ENCODE results near the gene RBM34.

The RBM34 gene

DNA sequence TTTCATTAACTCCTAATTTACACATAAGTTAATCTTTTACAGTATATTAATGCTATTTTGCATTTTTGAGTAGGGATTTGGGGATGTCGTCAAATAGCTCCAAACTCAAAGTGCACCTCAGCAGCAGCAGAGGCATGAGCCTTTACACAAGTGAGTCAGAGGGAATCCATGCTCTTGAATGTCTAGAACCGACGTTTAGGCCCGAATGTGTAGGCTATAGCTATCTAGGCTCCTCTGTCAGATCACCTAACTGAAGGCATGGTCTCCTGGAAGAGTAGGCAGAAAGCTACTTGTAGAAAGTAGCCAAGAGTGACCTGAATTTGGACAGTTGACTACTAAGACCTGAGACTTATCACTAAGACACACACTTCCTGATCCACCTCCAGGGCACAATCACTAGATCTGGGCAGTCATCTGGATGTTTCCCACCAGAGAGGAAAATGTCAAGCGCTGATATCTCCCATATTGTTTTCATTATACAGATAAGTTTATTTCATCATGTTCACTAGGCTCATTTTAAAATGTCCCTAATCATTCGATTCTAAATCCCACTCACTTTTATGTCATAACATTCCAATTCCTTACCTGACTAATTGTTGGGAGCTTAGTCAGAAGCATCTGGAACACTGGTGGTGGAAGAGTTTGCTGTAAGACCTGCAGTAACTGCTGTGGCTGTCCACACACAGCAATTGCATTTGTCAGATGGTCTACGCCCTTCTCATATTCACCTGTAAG, 47.7 kb downstream of the RBM34 start:
- Histone ChIP-seq H3K4me1 (ENCODE audit: insufficient read depth, low read length) (no peaks in the 10 kb centered on the region), H3K9ac (ENCODE audit: low read depth, low read length) (no peak overlapping the region), H3K36me3 (ENCODE audit: insufficient read depth, low read length) (peaks cover 58% of the 10 kb centered on the region), H3K9me3 (ENCODE audit: control insufficient read depth, insufficient read depth, low read length) (no peaks in the 10 kb centered on the region; the same call in 1 of the 2 replicates)

GRCh38 chr1:235112297-235113182, 48.5 kb downstream of the RBM34 start:
- Histone ChIP-seq H3K9ac (ENCODE audit: low read depth, low read length) (no peak overlapping the region), H3K36me3 (ENCODE audit: insufficient read depth, low read length) (peaks cover 50% of the 10 kb centered on the region), H3K9me3 (ENCODE audit: control insufficient read depth, insufficient read depth, low read length) (no peaks in the 10 kb centered on the region; the same call in 1 of the 2 replicates), H3K4me1 (ENCODE audit: insufficient read depth, low read length) (no peaks in the 10 kb centered on the region)

DNA sequence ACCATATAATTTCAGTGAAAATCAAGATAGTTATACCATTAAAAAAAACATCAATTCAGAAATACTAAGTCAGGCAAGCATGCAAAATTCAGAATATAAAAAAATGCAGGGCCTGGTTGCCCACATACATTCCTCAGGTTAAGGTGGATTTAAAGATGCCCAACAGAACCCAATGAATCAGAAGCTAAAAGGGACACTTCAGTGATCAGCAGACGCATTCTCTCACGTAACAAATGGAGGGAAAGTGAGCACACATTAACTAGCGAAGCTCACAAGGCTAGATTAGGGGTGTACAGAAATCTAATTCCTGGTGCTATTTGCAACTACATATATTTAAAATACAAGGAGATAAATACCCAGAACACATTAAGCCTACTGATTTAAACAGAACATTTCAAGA, 49.9 kb downstream of the RBM34 start:
- Histone ChIP-seq H3K4me1 (ENCODE audit: insufficient read depth, low read length) (no peaks in the 10 kb centered on the region), H3K9ac (ENCODE audit: low read depth, low read length) (no peak overlapping the region), H3K36me3 (ENCODE audit: insufficient read depth, low read length) (peaks cover 46% of the 10 kb centered on the region), H3K9me3 (ENCODE audit: control insufficient read depth, insufficient read depth, low read length) (no peaks in the 10 kb centered on the region; the same call in 1 of the 2 replicates)

DNA sequence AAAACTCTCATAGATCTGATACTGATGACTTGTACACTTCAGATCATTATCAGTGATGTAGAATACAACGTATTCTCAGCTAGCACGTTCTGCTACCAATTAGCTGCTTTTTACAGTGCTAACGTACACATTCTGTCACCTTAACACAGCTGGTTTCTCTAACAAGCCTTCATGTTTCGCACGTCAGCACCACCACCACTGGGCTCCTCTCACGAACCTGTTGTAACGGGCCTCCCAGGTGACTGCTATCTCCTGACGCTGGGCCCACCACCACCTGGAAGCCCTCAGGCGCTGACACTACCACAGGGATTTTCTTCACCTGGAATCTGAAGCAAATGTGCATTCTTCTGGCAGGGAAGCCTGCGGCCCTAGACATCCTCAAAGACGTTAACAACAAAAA, 52.2 kb downstream of the RBM34 start:
- no peaks in the 10 kb centered on the region for H3K9me3 ChIP-seq (ENCODE audit: control insufficient read depth, insufficient read depth, low read length)
- H3K9ac ChIP-seq (ENCODE audit: low read depth, low read length), result no peak overlapping the region
- H3K4me1 ChIP-seq (ENCODE audit: insufficient read depth, low read length), result no peaks in the 10 kb centered on the region
- H3K36me3 ChIP-seq (ENCODE audit: insufficient read depth, low read length), result peaks cover 35% of the 10 kb centered on the region

GRCh38 chr1:235108185-235108593, 52.9 kb downstream of the RBM34 start:
- H3K9me3 ChIP-seq (ENCODE audit: control insufficient read depth, insufficient read depth, low read length), result no peaks in the 10 kb centered on the region
- no peaks in the 10 kb centered on the region for H3K4me1 ChIP-seq (ENCODE audit: insufficient read depth, low read length)
- no peak overlapping the region for H3K9ac ChIP-seq (ENCODE audit: low read depth, low read length)
- peaks cover 30% of the 10 kb centered on the region for H3K36me3 ChIP-seq (ENCODE audit: insufficient read depth, low read length)

DNA sequence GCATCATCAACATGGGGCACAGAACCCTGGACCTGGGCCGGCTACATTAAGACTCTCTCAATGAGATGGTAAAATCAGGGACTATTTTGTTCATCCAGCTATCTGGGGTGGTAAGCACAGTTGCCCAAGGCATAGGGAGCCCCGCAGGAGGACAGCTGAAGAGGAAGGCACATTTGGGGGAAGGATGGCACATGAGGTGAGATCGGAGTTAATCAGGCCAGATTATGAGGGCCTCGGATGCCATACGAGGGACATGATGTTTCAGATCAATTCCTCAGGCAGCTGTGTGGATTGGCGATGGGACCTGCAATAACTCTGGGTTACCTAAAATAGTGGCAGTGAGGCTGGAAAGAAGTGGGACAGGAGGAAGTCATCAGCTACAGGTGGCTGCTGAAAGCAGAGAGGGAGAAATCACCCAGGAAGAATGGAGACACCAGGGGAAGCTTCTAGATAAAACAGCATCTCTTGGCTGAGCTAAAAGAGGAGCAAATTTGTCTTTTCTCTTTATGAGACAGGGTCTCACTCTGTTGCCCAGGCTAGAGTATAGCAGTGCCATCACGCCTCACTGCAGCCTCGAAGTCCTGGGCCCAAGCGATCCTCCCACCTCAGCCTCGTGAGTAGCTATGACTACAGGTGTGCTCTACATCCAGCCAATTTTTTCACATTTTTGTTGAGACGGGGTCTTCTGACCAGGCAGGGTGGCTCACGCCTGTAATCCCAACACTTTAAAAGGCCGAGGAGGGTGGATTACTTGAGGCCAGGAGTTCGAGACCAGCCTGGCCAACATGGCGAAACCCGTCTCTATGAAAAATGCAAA, 53.5 kb downstream of the RBM34 start:
- Histone ChIP-seq H3K36me3 (ENCODE audit: insufficient read depth, low read length) (peaks cover 27% of the 10 kb centered on the region), H3K4me1 (ENCODE audit: insufficient read depth, low read length) (no peaks in the 10 kb centered on the region), H3K9ac (ENCODE audit: low read depth, low read length) (no peak overlapping the region), H3K9me3 (ENCODE audit: control insufficient read depth, insufficient read depth, low read length) (no peaks in the 10 kb centered on the region)

GRCh38 chr1:235106457-235106856, 54.6 kb downstream of the RBM34 start:
- Histone ChIP-seq H3K9ac (ENCODE audit: low read depth, low read length) (no peak overlapping the region), H3K9me3 (ENCODE audit: control insufficient read depth, insufficient read depth, low read length) (no peaks in the 10 kb centered on the region), H3K4me1 (ENCODE audit: insufficient read depth, low read length) (no peaks in the 10 kb centered on the region), H3K36me3 (ENCODE audit: insufficient read depth, low read length) (peaks cover 24% of the 10 kb centered on the region)

- Histone ChIP-seq H3K9ac (ENCODE audit: low read depth, low read length) (no peak overlapping the region), H3K4me1 (ENCODE audit: insufficient read depth, low read length) (no peaks in the 10 kb centered on the region), H3K9me3 (ENCODE audit: control insufficient read depth, insufficient read depth, low read length) (no peaks in the 10 kb centered on the region), H3K36me3 (ENCODE audit: insufficient read depth, low read length) (peaks cover 15% of the 10 kb centered on the region)
Measured at GRCh38 chr1:235105051-235106043, 55.7 kb downstream of the RBM34 start.

DNA sequence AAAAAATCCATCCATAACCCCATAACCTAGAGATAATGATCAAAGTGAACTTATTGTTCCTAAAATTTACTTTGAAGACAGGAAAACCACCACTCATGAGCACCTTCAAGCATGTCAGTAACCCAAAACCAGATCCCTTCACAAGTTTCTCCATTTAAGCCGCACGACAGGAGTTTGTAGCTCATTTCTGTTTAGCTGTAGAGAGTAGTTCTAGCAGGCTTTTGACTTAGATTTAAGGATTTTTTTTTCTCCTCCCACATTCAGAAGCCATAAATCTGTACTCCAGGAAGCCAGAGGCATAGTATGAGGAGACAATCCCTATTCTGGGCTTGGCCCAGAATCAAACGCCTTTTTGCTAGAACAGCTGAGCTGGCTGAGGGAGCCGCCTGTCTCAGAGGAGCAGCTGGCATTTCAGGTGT, 58.0 kb downstream of the RBM34 start:
- Histone ChIP-seq H3K9ac (ENCODE audit: low read depth, low read length) (no peak overlapping the region), H3K9me3 (ENCODE audit: control insufficient read depth, insufficient read depth, low read length) (no peaks in the 10 kb centered on the region), H3K4me1 (ENCODE audit: insufficient read depth, low read length) (no peaks in the 10 kb centered on the region), H3K36me3 (ENCODE audit: insufficient read depth, low read length) (no peaks in the 10 kb centered on the region)

DNA sequence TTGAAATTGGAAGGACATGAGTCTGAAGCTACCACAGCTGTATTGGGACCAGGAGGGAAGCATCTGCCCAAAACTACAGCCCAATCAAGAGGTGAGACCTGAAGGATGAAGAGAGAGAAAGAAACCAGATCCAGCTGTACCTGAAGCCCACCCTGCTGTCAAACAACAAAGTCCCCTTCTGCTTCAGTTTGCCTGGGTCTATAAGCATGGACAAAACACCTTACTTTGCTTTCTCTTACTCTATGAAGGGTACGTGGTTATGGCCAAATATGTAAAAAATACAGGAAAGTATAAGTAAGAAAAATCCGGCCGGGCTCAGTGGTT, 58.8 kb downstream of the RBM34 start:
- H3K36me3 ChIP-seq (ENCODE audit: insufficient read depth, low read length), result no peaks in the 10 kb centered on the region
- no peaks in the 10 kb centered on the region for H3K4me1 ChIP-seq (ENCODE audit: insufficient read depth, low read length)
- no peak overlapping the region for H3K9ac ChIP-seq (ENCODE audit: low read depth, low read length)
- no peaks in the 10 kb centered on the region for H3K9me3 ChIP-seq (ENCODE audit: control insufficient read depth, insufficient read depth, low read length)

DNA sequence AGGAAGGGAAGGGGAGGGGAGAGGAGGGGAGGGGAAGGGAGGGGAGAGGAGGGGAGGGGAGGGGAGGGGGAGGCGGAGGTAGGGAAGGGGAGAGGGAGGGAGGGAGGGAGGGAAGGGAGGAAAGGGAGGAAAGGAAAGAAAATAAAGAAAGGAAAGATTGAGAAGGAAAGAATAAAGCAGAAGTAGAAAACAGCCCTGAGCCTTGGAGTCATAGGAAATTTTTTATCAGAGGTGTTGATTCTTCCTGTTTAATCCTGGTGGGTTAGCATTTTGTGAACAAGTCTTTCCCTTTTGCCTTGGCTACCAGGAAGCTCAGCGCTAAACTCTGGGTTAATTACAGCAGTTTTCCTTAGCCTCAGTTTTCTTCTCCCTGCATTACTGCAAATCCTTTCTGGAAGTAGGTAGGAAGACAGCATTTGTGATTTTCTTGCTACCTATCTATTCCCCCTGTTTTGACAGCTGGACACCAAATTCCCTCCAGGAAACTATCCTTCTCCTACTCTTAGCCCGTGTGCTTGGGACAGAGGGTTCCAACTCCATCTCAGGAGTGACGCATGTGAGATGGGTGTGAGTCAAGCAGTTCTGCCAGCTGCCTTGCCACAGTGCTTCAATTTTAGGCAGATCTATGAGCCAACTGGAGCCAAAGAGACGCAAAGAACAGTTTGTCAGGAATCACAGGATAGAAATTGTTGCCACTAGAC, 59.3 kb downstream of the RBM34 start:
- Histone ChIP-seq H3K4me1 (ENCODE audit: insufficient read depth, low read length) (no peaks in the 10 kb centered on the region), H3K9ac (ENCODE audit: low read depth, low read length) (no peak overlapping the region), H3K9me3 (ENCODE audit: control insufficient read depth, insufficient read depth, low read length) (no peaks in the 10 kb centered on the region), H3K36me3 (ENCODE audit: insufficient read depth, low read length) (no peaks in the 10 kb centered on the region)

DNA sequence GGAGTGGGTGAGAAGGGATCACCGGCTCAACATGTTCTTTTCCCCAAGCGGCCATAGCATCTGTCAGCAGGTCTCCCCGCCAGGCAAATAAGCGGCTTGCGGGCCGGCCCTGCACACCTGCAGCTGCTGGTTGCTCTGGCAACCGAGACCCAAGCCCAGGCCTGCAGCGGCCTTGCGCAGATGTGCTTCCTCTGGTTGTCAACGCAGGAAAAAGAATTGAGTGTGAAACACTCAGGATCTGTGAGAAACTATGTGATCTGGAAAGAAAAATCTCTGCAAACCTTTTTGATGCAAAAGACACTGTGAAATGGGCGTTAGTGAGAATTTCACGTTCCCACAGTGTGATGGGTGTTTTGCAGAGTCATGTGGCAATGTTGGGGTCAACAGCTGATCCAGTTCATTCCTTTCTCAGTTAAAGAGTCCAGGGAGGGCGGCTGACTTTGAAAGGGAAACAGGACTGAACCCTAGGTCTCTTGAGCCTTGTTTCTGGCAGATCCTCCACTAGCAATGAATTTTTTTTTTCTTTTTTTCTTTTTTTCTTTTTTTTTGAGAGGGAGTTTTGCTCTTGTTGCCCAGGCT, 60.8 kb downstream of the RBM34 start:
- H3K4me1 ChIP-seq (ENCODE audit: insufficient read depth, low read length), result peaks cover 5% of the 10 kb centered on the region; the same call in 1 of the 2 replicates
- no peaks in the 10 kb centered on the region for H3K9me3 ChIP-seq (ENCODE audit: control insufficient read depth, insufficient read depth, low read length)
- H3K9ac ChIP-seq (ENCODE audit: low read depth, low read length), result no peak overlapping the region
- H3K36me3 ChIP-seq (ENCODE audit: insufficient read depth, low read length), result no peaks in the 10 kb centered on the region

DNA sequence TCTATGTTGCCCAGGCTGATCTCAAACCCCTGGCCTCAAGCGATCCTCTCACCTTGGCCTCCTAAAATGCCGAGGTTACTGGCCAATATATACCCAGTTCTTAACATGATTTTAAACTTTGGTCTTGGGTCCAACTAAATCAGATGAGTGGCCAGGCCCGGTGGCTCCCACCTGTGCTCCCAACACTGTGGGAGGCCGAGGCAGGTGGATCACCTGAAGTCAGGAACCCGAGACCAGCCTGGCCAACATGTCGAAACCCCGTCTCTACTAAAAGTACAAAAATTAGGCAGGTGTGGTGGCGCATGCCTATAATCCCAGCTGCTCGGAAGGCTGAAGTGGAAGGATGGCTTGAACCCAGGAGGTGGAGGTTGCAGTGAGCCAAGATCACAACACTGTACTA, 62.1 kb downstream of the RBM34 start:
- Histone ChIP-seq H3K9ac (ENCODE audit: low read depth, low read length) (no peak overlapping the region), H3K4me1 (ENCODE audit: insufficient read depth, low read length) (peaks cover 5% of the 10 kb centered on the region; the same call in 1 of the 2 replicates), H3K9me3 (ENCODE audit: control insufficient read depth, insufficient read depth, low read length) (no peaks in the 10 kb centered on the region), H3K36me3 (ENCODE audit: insufficient read depth, low read length) (no peaks in the 10 kb centered on the region)
